SU-DHL-6 (cell line): ENCODE results near the gene ARHGAP10.

Experiments
- H2AFZ ChIP-seq: fragments of 200-600 bp; sonication (generic); 2 replicates; pipeline ENCODE4 v1.6.1; 2014; ENCODE audit warnings: low read depth, mild to moderate bottlenecking, moderate library complexity, mixed read lengths, antibody characterized with exemption, low read length; ENCODE audit not compliant: severe bottlenecking
- H3F3A ChIP-seq: fragments of 200-600 bp; shearing (Covaris generic); 2 replicates; pipeline ENCODE4 v1.6.0; 2016; ENCODE audit warnings: antibody characterized with exemption, mild to moderate bottlenecking; ENCODE audit not compliant: insufficient read depth
- H3K27ac ChIP-seq: fragments of 200-600 bp; sonication (generic); 2 replicates; pipeline ENCODE4 v1.5.1; 2016; ENCODE audit warnings: low read depth, mild to moderate bottlenecking, low read length, moderate library complexity, mixed read lengths
- H3K27me3 ChIP-seq: fragments of 200-600 bp; sonication (generic), shearing (Covaris generic); 2 replicates; pipeline ENCODE4 v1.6.0; 2014; ENCODE audit warnings: mild to moderate bottlenecking, low read length
- H3K36me3 ChIP-seq: fragments of 200-600 bp; sonication (generic); 2 replicates; pipeline ENCODE4 v1.6.1; 2014; ENCODE audit warnings: mild to moderate bottlenecking, low read length, mixed read lengths
- H3K4me2 ChIP-seq: fragments of 300-600, 200-600 bp; shearing (Covaris generic), sonication (generic); 2 replicates; pipeline ENCODE4 v1.6.0; 2014; ENCODE audit warnings: low read length, low read depth, mild to moderate bottlenecking; ENCODE audit not compliant: poor library complexity, severe bottlenecking
- H3K4me3 ChIP-seq: fragments of 200-600 bp; sonication (generic); 2 replicates; pipeline ENCODE4 v1.5.1; 2014; ENCODE audit warnings: antibody characterized with exemption, low read length, mild to moderate bottlenecking, mixed read lengths; ENCODE audit not compliant: insufficient read depth, poor library complexity, severe bottlenecking
- H3K79me2 ChIP-seq: fragments of 200-600 bp; sonication (generic); 2 replicates; pipeline ENCODE4 v1.6.1; 2014; ENCODE audit warnings: mild to moderate bottlenecking, low read length, moderate library complexity; ENCODE audit not compliant: insufficient read depth
- H3K9ac ChIP-seq: fragments of 200-600 bp; sonication (generic); 2 replicates; pipeline ENCODE4 v1.7.0; 2014; ENCODE audit warnings: mild to moderate bottlenecking, low read length
- H3K9me2 ChIP-seq: fragments of 200-600 bp; sonication (generic); replicated peaks from 2 replicates; pipeline ENCODE4 v1.6.1; 2014; ENCODE audit warnings: low read length; ENCODE audit not compliant: insufficient read depth
- H3K9me3 ChIP-seq: fragments of 200-600 bp; sonication (generic); 2 replicates; pipeline ENCODE4 v1.6.1; 2014; ENCODE audit warnings: low read length, mixed read lengths; ENCODE audit not compliant: insufficient read depth
- H4K20me1 ChIP-seq: fragments of 200-600 bp; sonication (generic); 2 replicates; pipeline ENCODE4 v1.6.1; 2014; ENCODE audit warnings: low read depth, mild to moderate bottlenecking, antibody characterized with exemption, low read length, moderate library complexity, mixed read lengths
- CTCF ChIP-seq: fragments of 200-600 bp; sonication (generic); IDR thresholded peaks from one replicate; pipeline ENCODE4 v1.5.1; 2017; ENCODE audit warnings: antibody characterized with exemption, mild to moderate bottlenecking, low read length, moderate library complexity; ENCODE audit not compliant: insufficient read depth, poor library complexity, severe bottlenecking
- EZH2phosphoT487 ChIP-seq: fragments of 200-600 bp; sonication (generic), shearing (Covaris generic); conservative IDR thresholded peaks from 2 replicates; pipeline ENCODE4 v1.6.1; 2018; ENCODE audit warnings: mild to moderate bottlenecking, antibody characterized with exemption, low read length, moderate library complexity, mixed read lengths

ARHGAP10 gene

GRCh38 chr4:147735413-147736301 lies 3.8 kb downstream of the ARHGAP10 start:
- H2AFZ ChIP-seq = no peak overlapping the region

GRCh38 chr4:147736458-147736857 lies 4.6 kb downstream of the ARHGAP10 start:
- Histone ChIP-seq H3K36me3 (no peaks in the 10 kb centered on the region), H3F3A (no peaks in the 10 kb centered on the region), H3K79me2 (no peaks in the 10 kb centered on the region), H3K9ac (no peak overlapping the region), H3K9me3 (no peaks in the 10 kb centered on the region), H3K9me2 (no peaks in the 10 kb centered on the region), H3K27ac (no peak overlapping the region), H3K27me3 (no peaks in the 10 kb centered on the region), H3K4me3 (no peak overlapping the region), H4K20me1 (no peaks in the 10 kb centered on the region), H3K4me2 (no peak overlapping the region), H2AFZ (no peak overlapping the region)
- TF ChIP-seq CTCF = no peak
- no peak for TF ChIP-seq EZH2phosphoT487

More at GRCh38 chr4:147735413-147736301, 3.8 kb downstream of the ARHGAP10 start:
- H3K9me3 ChIP-seq = no peaks in the 10 kb centered on the region
- no peaks in the 10 kb centered on the region for H4K20me1 ChIP-seq
- H3K36me3 ChIP-seq = no peaks in the 10 kb centered on the region
- H3K9ac ChIP-seq = no peak overlapping the region
- H3K27ac ChIP-seq = no peak overlapping the region
- no peaks in the 10 kb centered on the region for H3K27me3 ChIP-seq
- no peaks in the 10 kb centered on the region for H3K79me2 ChIP-seq
- no peaks in the 10 kb centered on the region for H3K9me2 ChIP-seq
- H3K4me2 ChIP-seq = no peak overlapping the region
- TF ChIP-seq EZH2phosphoT487 (no peak), CTCF (no peak)
- H3K4me3 ChIP-seq = no peak overlapping the region
- H3F3A ChIP-seq = no peaks in the 10 kb centered on the region

- no peaks in the 10 kb centered on the region for H3K79me2 ChIP-seq
- no peak overlapping the region for H2AFZ ChIP-seq
- H3F3A ChIP-seq = no peaks in the 10 kb centered on the region
- H3K4me2 ChIP-seq = no peak overlapping the region
- no peaks in the 10 kb centered on the region for H3K27me3 ChIP-seq
- H3K9ac ChIP-seq = no peak overlapping the region
- TF ChIP-seq CTCF = no peak
- no peak for TF ChIP-seq EZH2phosphoT487
- no peaks in the 10 kb centered on the region for H4K20me1 ChIP-seq
- no peaks in the 10 kb centered on the region for H3K9me3 ChIP-seq
- no peaks in the 10 kb centered on the region for H3K9me2 ChIP-seq
- no peaks in the 10 kb centered on the region for H3K36me3 ChIP-seq
- H3K4me3 ChIP-seq = no peak overlapping the region
- no peak overlapping the region for H3K27ac ChIP-seq
Measured at GRCh38 chr4:147737623-147738022, 5.7 kb downstream of the ARHGAP10 start.
